Femur (tissue), 1 donor: ENCODE data around the gene PEAK3.

ENCODE experiments used
- DNase-seq: peaks from one replicate; pipeline ENCODE4 v3.0.0-alpha.2; 2017

Gene PEAK3

GRCh38 chr19:2282062-2282861 is at the start of gene PEAK3:
PEAK3 (minus strand) TSS chr19:2282175; CDS start chr19:2280931, 1,244 bp downstream.
- DNase-seq: peak; percentile 85

- no peak for DNase-seq
These were observed 48.8 kb upstream of the PEAK3 start for GRCh38 chr19:2330632-2331284.

GRCh38 chr19:2330255-2330631 is 48.3 kb upstream of the PEAK3 start:
- no peak for DNase-seq

GRCh38 chr19:2329501-2329916 is 47.5 kb upstream of the PEAK3 start:
- DNase-seq: no peak

GRCh38 chr19:2329149-2329478 is 47.1 kb upstream of the PEAK3 start:
- no peak for DNase-seq

- peak; percentile 94 for DNase-seq
These were observed 46.6 kb upstream of the PEAK3 start, which contains the start of the genes LSM7 and SPPL2B for GRCh38 chr19:2328401-2329148. LSM7 (minus strand) TSS chr19:2328586; CDS start chr19:2328566, 20 bp downstream. SPPL2B (plus strand) TSS chr19:2328684; CDS start chr19:2328710, 26 bp downstream.

- peak; percentile 59 for DNase-seq
These were observed 45.9 kb upstream of the PEAK3 start for GRCh38 chr19:2327773-2328400.

- no peak for DNase-seq
These were observed 44.9 kb upstream of the PEAK3 start for GRCh38 chr19:2326699-2327360.

- DNase-seq: no peak
These were observed 43.5 kb upstream of the PEAK3 start for GRCh38 chr19:2325281-2326046.

GRCh38 chr19:2324220-2324948 is 42.4 kb upstream of the PEAK3 start:
- no peak for DNase-seq

GRCh38 chr19:2323707-2324106 is 41.7 kb upstream of the PEAK3 start:
- DNase-seq: no peak

GRCh38 chr19:2321565-2322283 is 39.7 kb upstream of the PEAK3 start:
- no peak for DNase-seq

- DNase-seq: no peak
These were observed 39.0 kb upstream of the PEAK3 start for GRCh38 chr19:2320939-2321338.

- no peak for DNase-seq
These were observed 38.1 kb upstream of the PEAK3 start for GRCh38 chr19:2320049-2320448.

- no peak for DNase-seq
These were observed 37.6 kb upstream of the PEAK3 start for GRCh38 chr19:2319551-2319950.

- DNase-seq: no peak
These were observed 36.9 kb upstream of the PEAK3 start for GRCh38 chr19:2318923-2319322.

GRCh38 chr19:2317756-2318155 is 35.8 kb upstream of the PEAK3 start:
- DNase-seq: no peak

GRCh38 chr19:2317300-2317699 is 35.3 kb upstream of the PEAK3 start:
- no peak for DNase-seq

GRCh38 chr19:2315818-2316353 is 33.9 kb upstream of the PEAK3 start:
- DNase-seq: peak; percentile 78
